ENCODE results near the gene PDE11A.

PDE11A gene

DNA sequence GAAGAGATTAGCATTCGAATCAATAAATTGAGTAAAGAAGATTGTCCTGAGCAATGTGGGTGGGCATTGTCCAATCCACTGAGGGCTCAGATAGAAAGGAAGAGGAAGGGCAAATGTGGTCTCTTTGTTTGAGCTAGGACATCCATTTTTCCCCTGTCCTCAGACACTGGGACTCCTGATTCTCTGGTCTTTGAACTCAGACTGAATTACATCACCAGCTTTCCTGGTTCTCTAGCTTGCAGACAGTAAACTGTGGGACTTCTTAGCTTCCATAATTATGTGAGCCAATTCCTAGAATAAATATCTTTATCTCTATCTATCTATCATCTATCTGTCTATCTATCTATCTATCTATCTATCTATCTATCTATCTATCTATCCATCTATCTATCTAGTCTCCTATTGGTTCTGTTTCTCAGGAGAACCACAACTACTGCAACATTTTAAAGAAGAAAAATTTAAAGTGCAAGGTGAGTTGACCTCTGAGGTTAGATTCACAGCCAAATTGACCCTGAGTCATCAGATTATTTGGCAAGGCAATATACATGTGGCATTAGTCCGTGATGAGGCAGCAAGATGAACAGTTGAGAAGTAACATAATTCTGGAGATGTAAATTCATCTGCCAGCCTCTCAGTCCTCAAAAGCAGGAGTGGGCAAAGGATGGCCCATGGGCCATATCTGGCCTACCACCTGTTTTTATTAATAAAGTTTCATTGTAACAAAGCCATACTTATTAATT, 191.4 kb downstream of the PDE11A start:
- Histone ChIP-seq H3K27me3 (ENCODE audit: low read depth, low read length) (peaks cover 4% of the 10 kb centered on the region; the same call in 1 of the 2 replicates), H3K9me3 (ENCODE audit: insufficient read depth, low read length) (no peaks in the 10 kb centered on the region), H3K27ac (ENCODE audit: low read length) (no peak overlapping the region), H3K79me2 (ENCODE audit: low read length) (no peaks in the 10 kb centered on the region), H3K4me3 (ENCODE audit: low read length) (no peak overlapping the region), H3K36me3 (replicated peaks; ENCODE audit: low read depth, low read length) (no peaks in the 10 kb centered on the region), H3K4me1 (ENCODE audit: low read length) (no peaks in the 10 kb centered on the region), H2AFZ (ENCODE audit: low read depth, low read length) (no peak overlapping the region), H3K4me2 (ENCODE audit: low read length) (no peak overlapping the region), H4K20me1 (ENCODE audit: insufficient read depth, low read length) (no peaks in the 10 kb centered on the region), H3K9ac (ENCODE audit: low read length) (no peak overlapping the region)
- TF ChIP-seq EZH2phosphoT487 (IDR thresholded peaks at IDR 0.05; ENCODE audit: low read depth) = no peak
- TF ChIP-seq, protein P1, sequence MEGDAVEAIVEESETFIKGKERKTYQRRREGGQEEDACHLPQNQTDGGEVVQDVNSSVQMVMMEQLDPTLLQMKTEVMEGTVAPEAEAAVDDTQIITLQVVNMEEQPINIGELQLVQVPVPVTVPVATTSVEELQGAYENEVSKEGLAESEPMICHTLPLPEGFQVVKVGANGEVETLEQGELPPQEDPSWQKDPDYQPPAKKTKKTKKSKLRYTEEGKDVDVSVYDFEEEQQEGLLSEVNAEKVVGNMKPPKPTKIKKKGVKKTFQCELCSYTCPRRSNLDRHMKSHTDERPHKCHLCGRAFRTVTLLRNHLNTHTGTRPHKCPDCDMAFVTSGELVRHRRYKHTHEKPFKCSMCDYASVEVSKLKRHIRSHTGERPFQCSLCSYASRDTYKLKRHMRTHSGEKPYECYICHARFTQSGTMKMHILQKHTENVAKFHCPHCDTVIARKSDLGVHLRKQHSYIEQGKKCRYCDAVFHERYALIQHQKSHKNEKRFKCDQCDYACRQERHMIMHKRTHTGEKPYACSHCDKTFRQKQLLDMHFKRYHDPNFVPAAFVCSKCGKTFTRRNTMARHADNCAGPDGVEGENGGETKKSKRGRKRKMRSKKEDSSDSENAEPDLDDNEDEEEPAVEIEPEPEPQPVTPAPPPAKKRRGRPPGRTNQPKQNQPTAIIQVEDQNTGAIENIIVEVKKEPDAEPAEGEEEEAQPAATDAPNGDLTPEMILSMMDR (IDR thresholded peaks at IDR 0.05; ENCODE audit: low read depth, low read length) = no peak

GRCh38 chr2:177880285-177880684, 192.3 kb downstream of the PDE11A start:
- Histone ChIP-seq H3K79me2 (ENCODE audit: low read length) (no peaks in the 10 kb centered on the region), H3K36me3 (replicated peaks; ENCODE audit: low read depth, low read length) (no peaks in the 10 kb centered on the region), H3K9ac (ENCODE audit: low read length) (no peak overlapping the region), H3K4me1 (ENCODE audit: low read length) (no peaks in the 10 kb centered on the region), H3K27ac (ENCODE audit: low read length) (no peak overlapping the region), H3K9me3 (ENCODE audit: insufficient read depth, low read length) (no peaks in the 10 kb centered on the region), H4K20me1 (ENCODE audit: insufficient read depth, low read length) (no peaks in the 10 kb centered on the region), H2AFZ (ENCODE audit: low read depth, low read length) (no peak overlapping the region), H3K4me2 (ENCODE audit: low read length) (no peak overlapping the region), H3K27me3 (ENCODE audit: low read depth, low read length) (no peaks in the 10 kb centered on the region), H3K4me3 (ENCODE audit: low read length) (no peak overlapping the region)
- TF ChIP-seq, protein P1 (IDR thresholded peaks at IDR 0.05; ENCODE audit: low read depth, low read length) = no peak
- no peak for TF ChIP-seq EZH2phosphoT487 (IDR thresholded peaks at IDR 0.05; ENCODE audit: low read depth)

GRCh38 chr2:177876950-177877349, 195.6 kb downstream of the PDE11A start:
- H3K4me3 ChIP-seq (ENCODE audit: low read length) = no peak overlapping the region
- TF ChIP-seq, protein P1 (IDR thresholded peaks at IDR 0.05; ENCODE audit: low read depth, low read length) = no peak
- no peak for TF ChIP-seq EZH2phosphoT487 (IDR thresholded peaks at IDR 0.05; ENCODE audit: low read depth)
- H3K36me3 ChIP-seq (replicated peaks; ENCODE audit: low read depth, low read length) = no peaks in the 10 kb centered on the region
- H4K20me1 ChIP-seq (ENCODE audit: insufficient read depth, low read length) = no peaks in the 10 kb centered on the region
- H3K9me3 ChIP-seq (ENCODE audit: insufficient read depth, low read length) = no peaks in the 10 kb centered on the region
- no peak overlapping the region for H3K9ac ChIP-seq (ENCODE audit: low read length)
- H3K27me3 ChIP-seq (ENCODE audit: low read depth, low read length) = no peaks in the 10 kb centered on the region
- H3K27ac ChIP-seq (ENCODE audit: low read length) = no peak overlapping the region
- H2AFZ ChIP-seq (ENCODE audit: low read depth, low read length) = no peak overlapping the region
- H3K79me2 ChIP-seq (ENCODE audit: low read length) = no peaks in the 10 kb centered on the region
- H3K4me2 ChIP-seq (ENCODE audit: low read length) = no peak overlapping the region
- H3K4me1 ChIP-seq (ENCODE audit: low read length) = no peaks in the 10 kb centered on the region

GRCh38 chr2:177874686-177875085, 197.9 kb downstream of the PDE11A start:
- H3K27ac ChIP-seq (ENCODE audit: low read length) = no peak overlapping the region

More at GRCh38 chr2:177874686-177875085, 197.9 kb downstream of the PDE11A start:
- Histone ChIP-seq H2AFZ (ENCODE audit: low read depth, low read length) (no peak overlapping the region), H3K9ac (ENCODE audit: low read length) (no peak overlapping the region), H4K20me1 (ENCODE audit: insufficient read depth, low read length) (no peaks in the 10 kb centered on the region), H3K4me1 (ENCODE audit: low read length) (no peaks in the 10 kb centered on the region), H3K36me3 (replicated peaks; ENCODE audit: low read depth, low read length) (no peaks in the 10 kb centered on the region), H3K4me3 (ENCODE audit: low read length) (no peak overlapping the region), H3K27me3 (ENCODE audit: low read depth, low read length) (no peaks in the 10 kb centered on the region), H3K4me2 (ENCODE audit: low read length) (no peak overlapping the region), H3K9me3 (ENCODE audit: insufficient read depth, low read length) (no peaks in the 10 kb centered on the region), H3K79me2 (ENCODE audit: low read length) (no peaks in the 10 kb centered on the region)
- TF ChIP-seq EZH2phosphoT487 (IDR thresholded peaks at IDR 0.05; ENCODE audit: low read depth) = no peak
- TF ChIP-seq, protein P1 (IDR thresholded peaks at IDR 0.05; ENCODE audit: low read depth, low read length) = no peak
